ENCODE results near the gene FAM98B.

GRCh38 chr15:38459480-38459879 lies 5.6 kb downstream of the FAM98B start:
- TF ChIP-seq POLR2AphosphoS5 (IDR thresholded peaks at IDR 0.05) (no peak), CTCF (IDR thresholded peaks at IDR 0.05) (no peak), POLR2A (IDR thresholded peaks at IDR 0.05) (no peak)
